NCI-H345 (cell line): ENCODE measurements around the gene ALDH1A1.
"Not testable (repeated sequence)": the region's sequence is repeated elsewhere in the genome, so short reads cannot be mapped to it uniquely, and the experiment has no call there.

Experiments
- DNase-seq: peaks from one replicate; lab custom pipeline; 2025; lab: John Stamatoyannopoulos, UW

ALDH1A1 gene

DNA sequence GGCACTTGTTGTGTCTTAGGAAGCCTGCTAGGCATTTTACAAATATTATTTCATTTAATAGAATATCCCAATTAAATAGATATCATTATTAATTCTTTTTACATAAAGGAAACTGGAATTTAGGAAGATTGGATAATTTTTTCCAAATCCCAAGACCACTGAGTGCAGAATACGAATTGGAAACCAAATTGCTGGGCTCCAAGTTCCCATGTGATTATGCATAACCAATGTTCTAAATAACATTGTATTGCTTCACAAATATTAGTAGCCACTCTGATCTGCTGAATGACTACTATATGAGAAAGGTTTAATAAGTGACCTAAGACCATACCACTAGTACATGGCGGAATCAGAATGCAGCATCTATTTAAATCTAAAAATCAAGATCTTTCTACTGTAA lies 57.7 kb downstream of the ALDH1A1 start:
- DNase-seq: no peak

DNA sequence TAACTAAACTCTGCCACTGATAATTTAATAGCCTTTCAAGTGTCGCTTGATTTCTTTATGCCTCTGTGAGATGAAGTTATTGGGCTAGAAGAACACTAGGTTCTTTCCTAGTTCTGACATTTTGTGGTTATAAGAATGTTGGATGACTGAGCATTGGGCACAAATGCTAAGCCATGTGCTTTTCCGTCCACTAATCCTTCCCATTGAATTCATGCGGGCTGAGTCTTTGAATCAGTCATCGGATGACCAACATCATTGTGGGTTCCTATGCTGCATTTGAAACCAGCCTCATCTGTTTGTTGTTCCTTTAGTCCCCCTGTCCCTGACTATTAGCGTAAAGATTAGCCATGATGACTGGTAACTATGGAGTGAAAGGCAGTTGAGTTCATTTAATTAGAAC lies 58.5 kb downstream of the ALDH1A1 start:
- DNase-seq: no peak

DNA sequence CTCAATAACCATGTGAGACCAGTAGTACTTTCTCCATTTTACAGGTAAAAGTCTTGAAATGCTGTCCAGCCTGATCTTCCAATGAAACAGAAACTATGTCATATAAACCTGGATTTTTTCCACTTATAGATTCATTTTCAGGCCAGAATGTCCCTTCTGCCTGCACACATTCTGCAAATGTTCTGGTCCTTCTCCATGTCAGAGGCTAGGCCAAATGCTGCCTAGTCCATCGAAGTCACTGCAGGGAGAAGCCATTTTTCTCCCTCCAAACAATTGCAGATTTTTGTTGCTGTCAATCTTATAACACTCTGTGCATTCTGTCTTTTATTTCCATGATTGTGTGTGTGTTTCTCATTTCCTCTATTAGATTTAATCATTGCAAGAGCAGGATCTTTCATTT lies 59.4 kb downstream of the ALDH1A1 start:
- DNase-seq: no peak

DNA sequence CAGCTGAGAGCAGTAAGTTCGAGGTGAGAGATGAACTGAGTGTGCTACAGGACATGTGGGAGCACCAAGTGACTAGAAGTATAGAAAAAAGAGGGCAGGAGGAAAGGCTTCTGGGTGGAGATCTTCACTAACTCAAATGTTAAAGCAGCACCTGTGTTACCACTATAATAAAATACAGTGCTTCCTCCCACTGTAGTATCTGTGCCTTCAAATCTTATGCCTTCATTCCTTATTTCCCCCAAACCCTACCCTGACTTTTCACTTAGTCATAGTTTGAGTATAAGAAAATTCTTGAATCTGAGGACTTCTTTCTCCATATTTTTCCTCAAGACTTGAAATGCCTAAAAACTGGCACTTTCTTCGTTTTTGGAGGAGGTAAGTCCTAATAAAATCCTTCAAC lies 61.8 kb downstream of the ALDH1A1 start:
- no peak for DNase-seq

DNA sequence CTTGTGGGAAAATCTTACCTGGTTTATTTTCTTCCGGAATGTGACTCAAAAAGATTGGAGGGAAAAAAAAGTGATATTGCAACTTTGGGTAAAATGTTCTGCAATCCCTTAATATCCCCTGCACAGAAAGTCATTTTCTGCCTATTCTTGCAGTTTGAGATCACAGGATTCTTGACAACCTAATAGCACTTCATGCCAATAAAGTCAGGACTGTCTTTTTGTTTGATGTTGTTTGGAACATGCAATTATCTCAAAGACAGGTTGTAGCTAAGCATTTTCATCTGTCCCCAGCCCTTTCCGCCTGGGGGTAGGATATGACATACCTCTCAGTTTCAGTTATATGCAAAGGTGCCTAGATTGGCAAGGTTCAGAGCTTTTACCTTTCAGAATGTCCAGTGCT lies 63.9 kb downstream of the ALDH1A1 start:
- no peak for DNase-seq

DNA sequence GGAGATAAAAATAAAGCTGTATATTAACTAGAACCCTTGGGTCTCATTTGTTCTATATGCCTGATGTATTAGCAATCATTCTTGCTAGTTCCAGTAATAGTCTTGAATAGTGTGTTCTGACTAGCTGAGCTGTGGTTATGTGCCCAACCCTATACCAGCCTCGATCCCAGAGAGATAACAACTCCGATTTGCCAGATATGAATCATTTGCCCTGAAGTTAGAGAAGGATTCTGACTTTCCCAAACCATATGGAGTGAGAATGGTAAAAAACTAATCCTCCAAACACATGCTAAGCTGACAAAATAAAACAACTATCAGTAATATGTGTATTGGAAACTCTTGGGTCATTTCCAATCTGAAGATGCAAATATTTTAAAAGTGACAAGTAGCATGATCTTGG lies 64.8 kb downstream of the ALDH1A1 start:
- no peak for DNase-seq

DNA sequence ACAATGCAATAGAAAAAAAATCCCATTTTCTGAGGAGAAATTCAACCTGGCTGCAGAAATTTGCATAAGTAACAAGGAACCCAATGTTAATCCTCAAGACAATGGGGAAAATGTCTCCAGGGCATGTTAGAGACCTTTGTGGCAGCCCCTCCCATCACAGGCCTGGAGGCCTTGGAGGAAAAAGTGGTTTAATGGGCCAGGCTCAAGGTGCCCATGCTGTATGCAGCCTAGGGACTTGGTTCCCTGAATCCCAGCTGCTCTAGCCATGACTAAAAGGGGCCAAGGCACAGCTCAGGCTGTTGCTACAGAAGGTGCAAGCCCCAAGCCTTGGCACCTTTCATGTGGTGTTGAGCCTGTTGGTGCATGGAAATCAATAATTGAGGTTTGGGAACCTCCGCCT lies 66.5 kb downstream of the ALDH1A1 start:
- DNase-seq: no peak

DNA sequence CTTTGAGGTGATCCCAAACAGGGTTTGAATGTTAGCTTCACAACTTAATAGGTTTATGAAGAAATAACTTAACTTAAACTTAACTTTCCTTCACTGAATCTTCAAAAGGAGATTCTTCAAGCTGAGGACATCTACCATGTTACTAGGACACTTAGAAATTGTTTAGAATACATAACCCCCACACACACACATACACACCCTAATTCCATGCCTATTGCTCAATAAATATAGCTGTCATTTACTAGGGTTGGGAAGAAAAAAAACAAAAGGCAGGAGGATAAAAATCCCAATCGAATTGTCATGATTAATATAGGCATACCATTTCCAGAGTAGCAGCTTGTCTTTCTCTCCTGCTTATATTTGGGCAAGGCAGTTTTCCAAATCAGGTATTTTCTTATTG lies 68.3 kb downstream of the ALDH1A1 start:
- DNase-seq: no peak

DNA sequence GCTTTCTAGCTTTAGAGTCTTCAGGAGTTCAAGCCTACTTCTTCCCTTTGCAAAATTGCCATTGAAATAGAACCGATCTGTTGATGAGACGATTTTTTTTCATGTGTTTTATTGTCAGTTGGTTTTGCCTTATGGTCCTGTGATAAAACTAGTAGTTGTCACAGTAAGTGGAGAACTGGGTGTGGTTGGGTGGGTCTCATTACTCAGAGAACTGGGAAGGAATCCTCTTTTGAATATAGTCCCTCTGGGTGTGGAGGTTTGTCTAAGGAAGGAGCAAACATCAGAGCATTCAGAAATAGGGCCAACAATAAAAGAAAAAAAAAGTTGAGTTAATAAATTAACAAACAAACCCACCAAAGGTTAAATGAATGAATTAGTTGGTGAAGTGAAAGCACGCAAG lies 69.0 kb downstream of the ALDH1A1 start:
- DNase-seq: no peak

DNA sequence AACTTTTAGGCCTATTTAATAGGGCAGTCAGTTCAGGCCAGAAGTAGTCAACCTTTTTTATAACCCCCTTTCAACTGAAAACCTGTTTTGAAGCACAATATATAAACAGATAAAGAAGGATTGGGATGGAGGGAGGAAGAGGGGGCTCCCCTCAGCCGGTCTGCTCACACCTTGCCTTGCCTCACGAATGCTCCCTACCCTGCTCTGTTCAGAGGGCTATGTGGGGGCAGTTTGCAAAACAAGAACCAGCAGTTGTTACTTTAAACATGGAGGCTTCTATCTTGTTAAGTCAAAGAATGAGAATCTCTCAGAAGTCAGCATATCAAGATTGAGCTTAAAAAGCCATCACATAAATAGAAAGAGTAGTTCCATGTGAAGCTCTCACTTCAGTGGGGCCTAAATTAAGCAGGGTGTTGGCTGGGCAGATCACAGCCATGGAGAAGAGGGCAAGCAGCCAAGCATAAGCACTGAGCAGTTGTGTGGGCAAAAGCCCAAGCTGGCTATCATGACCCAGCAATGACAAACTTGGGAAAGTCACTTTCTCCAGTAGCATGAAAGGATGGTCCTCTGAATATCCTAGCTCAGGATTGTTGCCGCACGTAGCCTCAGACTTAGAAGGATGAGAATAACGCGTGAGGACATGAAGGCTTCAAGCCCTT lies 70.6 kb downstream of the ALDH1A1 start:
- no peak for DNase-seq

DNA sequence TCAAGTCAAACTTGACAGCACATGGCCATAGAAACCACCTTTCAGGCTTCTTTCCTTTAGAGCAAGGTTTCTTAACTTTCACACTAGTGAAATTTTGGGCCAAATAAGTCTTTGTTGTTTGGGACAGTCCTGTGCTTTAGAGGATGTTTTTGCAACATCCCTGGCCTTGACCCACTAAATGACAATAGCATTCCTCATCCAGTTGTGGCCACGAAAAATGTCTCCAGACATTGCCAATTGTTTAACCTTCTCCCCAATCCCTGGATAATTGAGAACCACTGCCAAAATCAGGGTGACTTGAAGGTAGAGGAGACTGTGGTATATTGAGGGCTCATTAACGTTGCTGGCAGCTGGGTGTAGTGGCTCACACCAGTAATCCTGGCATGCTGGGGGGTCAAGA lies 72.0 kb downstream of the ALDH1A1 start:
- DNase-seq: no peak

DNA sequence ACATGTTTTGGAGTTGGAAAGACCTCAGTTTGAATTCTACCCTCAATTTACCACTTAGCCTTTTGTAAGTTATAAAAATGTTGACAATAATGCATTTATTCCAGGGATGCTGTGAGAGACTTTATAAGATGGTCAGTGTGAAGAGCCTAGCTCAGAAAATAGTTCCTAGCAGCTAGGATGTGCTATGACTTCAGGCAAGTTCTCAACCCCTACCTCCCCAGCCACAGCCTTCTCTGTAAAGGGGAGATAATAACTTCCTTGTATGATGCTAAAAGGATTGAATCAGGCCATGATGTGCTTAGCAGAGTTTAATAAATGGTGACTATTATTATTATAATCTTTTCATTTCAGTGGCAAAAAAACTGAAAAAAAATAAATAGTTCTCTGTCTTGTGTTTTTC lies 77.6 kb downstream of the ALDH1A1 start:
- DNase-seq: no peak

DNA sequence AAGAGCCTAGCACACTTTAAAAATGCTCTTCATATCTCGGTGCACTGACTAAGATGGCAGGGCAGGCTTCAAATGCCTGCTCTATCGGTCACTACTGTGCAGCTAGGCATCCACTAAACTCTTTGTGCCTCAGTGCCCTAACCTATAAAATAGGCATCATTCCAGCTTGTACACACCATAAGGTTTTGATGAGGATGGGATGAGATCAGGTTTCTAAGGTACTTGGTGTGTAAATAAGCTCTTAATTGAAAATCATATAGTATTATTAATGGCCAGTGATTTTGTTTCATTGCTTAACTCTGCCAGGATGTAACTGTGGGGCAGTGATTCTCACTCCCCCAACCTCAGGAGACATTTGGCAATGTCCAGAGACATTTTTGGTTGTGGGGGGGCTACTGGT lies 78.5 kb downstream of the ALDH1A1 start:
- DNase-seq: no peak

DNA sequence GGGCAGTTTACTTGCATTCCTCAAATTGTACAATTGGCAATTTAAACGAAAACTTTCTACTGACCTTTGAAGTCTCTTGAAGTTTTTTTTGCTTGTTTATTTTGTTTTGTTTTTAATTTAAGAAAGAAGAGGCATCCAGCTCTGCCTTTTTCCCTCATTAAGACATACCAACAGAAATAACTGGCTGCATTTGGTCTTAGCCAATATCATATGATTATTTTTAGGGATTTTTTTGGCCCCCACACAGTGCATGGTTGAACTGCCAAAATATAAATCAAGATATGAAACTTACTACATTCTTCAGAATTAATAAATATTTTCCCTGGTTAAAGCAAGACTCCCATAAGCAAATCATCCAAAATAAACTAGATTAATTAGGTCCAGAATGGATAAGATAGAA lies 79.4 kb downstream of the ALDH1A1 start:
- DNase-seq: no peak

DNA sequence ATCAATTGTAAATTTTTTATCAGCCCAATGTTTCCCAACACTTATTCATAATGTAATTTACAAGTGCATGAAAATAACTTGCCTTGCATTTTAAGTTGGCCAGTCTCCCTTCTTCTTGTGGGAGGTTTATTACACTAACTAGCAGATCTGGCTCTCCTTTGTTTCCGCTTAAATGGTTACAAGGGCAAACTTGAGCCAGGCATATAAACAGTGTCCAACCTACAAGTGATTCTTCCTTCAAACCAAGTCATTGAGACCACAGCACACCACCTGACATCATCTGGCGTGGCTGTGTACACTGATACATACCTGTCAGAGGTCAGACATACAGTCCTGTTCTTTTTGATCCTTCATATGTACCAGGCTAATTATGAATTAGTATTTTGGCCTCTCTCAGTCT lies 80.1 kb downstream of the ALDH1A1 start:
- DNase-seq: no peak

DNA sequence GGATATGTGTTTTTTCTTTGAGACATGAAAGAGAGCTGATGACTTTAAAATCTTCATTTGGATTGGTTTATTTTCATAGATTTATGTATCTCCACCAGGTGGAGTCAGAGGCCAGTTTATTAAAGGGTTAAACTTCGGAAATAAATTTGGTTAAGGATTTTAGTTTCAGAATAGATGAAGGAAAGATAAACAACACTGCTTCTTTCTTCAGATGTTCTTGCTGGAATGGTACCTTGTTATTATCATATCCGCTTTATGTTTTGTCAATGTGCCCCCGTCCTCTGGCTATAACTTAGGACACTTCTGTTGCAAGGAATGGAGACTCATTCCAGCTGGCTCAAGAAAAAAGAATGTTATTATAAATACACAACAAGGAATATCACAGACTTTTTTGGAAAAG lies 81.2 kb downstream of the ALDH1A1 start:
- no peak for DNase-seq

DNA sequence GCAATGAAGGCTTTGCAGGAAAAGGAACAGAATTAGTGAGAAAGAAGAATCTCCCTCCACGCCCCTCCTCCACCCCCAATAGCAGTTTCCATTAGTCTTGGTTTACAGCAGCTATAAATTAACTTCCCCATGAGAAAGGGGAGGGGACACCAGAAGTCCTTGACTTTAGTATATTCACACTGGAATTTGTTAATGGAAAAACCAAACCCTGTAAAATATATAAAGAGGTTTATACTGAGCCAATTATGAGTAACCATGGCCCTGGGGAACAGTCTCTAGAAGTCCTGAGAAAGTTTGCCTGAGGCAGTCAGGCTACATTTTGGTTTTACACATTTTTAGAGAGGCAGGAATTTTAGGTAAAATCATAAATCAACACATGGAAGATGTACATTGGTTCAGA lies 88.5 kb downstream of the ALDH1A1 start:
- DNase-seq: no peak

DNA sequence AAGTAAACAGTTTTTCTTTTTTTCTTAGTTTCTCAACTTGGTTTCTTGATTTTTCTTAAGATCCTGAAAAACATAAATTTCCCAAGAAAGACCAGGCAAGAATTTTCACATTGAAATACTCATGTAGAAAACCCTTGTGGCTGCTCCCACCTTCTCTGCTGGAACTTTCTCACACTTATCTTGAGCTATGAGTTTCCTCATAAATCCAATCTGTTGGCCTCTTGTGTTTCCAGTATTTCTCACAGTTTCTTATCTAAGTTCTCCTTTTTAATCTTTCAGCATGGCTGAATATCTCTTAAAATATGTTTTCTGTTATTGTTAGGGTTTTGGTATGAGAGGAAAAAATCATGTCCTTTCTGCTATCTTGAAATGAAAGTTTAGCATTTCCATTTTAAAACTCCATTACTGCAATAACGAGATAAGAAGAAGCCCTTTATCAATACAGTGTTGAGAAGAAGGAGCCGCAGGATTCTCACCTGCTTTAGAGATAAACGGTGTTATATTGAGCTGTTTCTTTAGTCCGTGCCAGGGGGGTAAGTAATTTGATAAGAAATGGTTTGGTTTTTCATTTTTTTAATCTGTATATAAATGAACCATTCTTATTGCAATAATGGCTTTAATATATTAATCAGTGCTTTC lies 89.3 kb downstream of the ALDH1A1 start:
- no peak for DNase-seq

DNA sequence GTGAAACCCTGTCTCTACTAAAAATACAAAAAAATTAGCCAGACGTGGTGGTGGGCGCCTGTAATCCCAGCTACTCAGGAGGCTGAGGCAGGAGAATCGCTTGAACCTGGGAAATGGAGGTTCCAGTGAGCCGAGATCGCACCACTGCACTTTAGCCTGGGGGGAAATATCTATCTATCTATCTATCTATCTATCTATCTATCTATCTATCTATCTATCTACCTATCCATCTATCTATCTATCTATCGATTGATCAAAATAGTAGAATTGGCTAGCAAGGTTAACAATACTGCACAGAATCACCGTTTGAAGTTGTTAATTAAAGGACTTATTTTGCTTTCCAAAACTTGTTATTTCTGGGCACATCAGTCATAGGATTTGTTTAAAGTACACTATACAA lies 90.1 kb downstream of the ALDH1A1 start:
- DNase-seq: not testable (repeated sequence)

DNA sequence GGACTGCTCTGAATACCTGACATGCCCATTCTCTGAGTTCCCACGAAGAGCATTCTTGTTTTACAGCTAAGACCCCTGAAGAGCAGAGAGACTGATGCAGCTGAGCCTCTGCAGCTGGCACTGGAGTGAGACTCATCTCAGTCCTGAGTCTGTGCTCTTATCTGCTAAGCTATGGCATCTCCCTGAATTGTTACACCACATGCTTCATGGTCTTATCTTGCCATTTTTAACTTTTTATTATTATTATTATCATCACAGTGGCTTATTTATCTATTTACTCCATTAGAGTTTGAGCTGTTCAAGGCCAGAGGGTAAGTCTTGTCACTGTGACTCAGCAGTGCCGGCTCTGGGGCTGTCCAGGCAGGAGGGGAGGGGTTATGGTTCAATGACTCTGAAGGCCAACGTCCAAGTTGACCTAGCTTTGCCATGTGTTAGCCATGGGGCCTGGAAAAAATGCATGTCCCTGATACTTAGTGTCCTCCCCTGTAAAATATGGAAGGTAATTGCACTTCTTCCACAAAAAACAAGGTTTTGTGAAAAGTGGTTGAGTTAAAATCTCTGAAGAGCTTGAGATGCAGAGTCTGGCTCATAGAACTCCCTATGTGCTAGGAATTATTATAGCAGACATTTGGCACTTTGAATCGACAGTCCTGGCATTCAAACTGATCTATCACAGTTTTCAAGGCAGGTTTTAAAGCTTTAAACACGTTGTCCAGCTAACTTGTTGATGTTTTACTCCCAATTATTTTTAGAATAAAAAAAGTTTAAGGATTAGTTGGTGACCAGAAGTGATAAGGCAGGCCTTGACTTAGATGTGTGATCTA lies 94.6 kb downstream of the ALDH1A1 start:
- DNase-seq: no peak

DNA sequence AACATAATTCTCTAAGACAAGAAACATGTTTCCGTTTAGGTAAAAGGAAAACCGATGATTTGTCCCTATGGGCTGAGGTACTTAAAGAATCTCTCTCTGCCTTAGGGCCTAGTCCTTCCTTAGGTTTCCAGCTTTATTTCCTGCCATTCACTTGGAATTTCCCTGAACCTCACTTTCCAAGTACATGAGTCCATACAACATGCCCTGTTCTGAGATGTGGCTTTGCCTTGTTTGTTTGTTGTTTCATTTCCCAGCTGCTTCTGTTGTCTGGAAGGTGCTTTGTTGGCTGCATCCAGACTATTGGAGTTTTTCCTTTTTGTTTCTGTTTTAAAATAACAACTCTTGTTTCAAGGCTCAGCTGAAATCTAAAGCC lies 95.2 kb downstream of the ALDH1A1 start:
- no peak for DNase-seq

DNA sequence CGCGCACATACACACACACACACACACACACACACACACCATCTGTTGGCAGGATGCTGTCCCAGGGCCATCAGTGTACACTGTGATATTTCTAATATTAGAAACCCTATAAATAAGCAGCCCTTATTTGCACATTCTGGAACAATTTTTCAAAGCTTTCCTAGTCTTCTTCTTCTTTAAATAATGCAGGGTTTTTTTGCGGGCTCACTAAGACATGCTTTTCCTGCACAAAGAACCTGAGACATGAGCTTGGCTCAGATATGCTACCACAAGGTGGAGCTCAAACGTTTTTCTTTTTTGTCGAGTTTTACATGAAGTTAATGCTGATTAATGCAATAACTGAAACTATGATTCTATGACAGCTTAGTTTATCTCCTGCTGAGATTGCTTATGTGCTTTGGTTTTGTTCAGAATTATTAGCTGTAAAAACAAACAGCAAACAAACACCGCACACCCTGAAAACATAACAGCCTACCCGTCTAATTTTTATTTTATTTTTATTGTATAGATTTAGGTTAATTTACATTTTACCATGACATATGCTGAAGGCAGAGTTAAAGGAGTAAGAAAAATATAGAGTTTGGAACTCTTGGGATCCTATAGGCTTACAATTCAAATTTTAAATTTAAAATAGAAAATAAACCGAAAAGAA lies 95.8 kb downstream of the ALDH1A1 start:
- no peak for DNase-seq
